ELF-1 (cell line): ENCODE measurements around the gene INVS.
"Not testable (repeated sequence)": the region's sequence is repeated elsewhere in the genome, so short reads cannot be mapped to it uniquely, and the experiment has no call there.

Experiments used
- DNase-seq: peaks from one replicate; pipeline ENCODE4 v3.0.0-alpha.2; 2016; ENCODE audit warnings: low read depth, low spot score

Gene INVS

GRCh38 chr9:100098887-100099721 is at the start of gene INVS, which contains the start of gene ERP44:
Gene INVS, plus strand, starts transcription at chr9:100099243. Its CDS starts 5,279 bp downstream, at chr9:100104522.
Gene ERP44, minus strand, starts transcription at chr9:100099000. Its CDS starts 160 bp downstream, at chr9:100098840.
- DNase-seq, result peak; percentile 99

- DNase-seq, result no peak
These were observed 49.5 kb upstream of the INVS start for GRCh38 chr9:100049551-100049950.

GRCh38 chr9:100052375-100052774 is 46.7 kb upstream of the INVS start:
- no peak for DNase-seq

- DNase-seq, result no peak
These were observed 42.5 kb upstream of the INVS start for GRCh38 chr9:100056561-100056960.

- no peak for DNase-seq
These were observed 41.4 kb upstream of the INVS start for GRCh38 chr9:100057624-100058023.

GRCh38 chr9:100058699-100059579 is 40.1 kb upstream of the INVS start:
- DNase-seq, result no peak

- DNase-seq, result not testable (repeated sequence)
These were observed 36.4 kb upstream of the INVS start for GRCh38 chr9:100062683-100063082.

GRCh38 chr9:100063185-100063584 is 35.9 kb upstream of the INVS start:
- DNase-seq, result no peak

GRCh38 chr9:100064872-100065581 is 34.0 kb upstream of the INVS start:
- DNase-seq, result no peak

- DNase-seq, result no peak
These were observed 32.5 kb upstream of the INVS start for GRCh38 chr9:100066539-100066938.

GRCh38 chr9:100067990-100068389 is 31.1 kb upstream of the INVS start:
- DNase-seq, result not testable (repeated sequence)

GRCh38 chr9:100069068-100069467 is 30.0 kb upstream of the INVS start:
- DNase-seq, result not testable (repeated sequence)

- no peak for DNase-seq
These were observed 28.7 kb upstream of the INVS start for GRCh38 chr9:100070104-100071041.

GRCh38 chr9:100071271-100071670 is 27.8 kb upstream of the INVS start:
- DNase-seq, result no peak

- no peak for DNase-seq
These were observed 26.2 kb upstream of the INVS start for GRCh38 chr9:100072805-100073204.

GRCh38 chr9:100074093-100074492 is 24.9 kb upstream of the INVS start:
- no peak for DNase-seq

GRCh38 chr9:100074989-100075388 is 24.1 kb upstream of the INVS start:
- DNase-seq, result no peak

- not testable (repeated sequence) for DNase-seq
These were observed 22.8 kb upstream of the INVS start for GRCh38 chr9:100076256-100076655.

- no peak for DNase-seq
These were observed 16.3 kb upstream of the INVS start for GRCh38 chr9:100082782-100083181.

- no peak for DNase-seq
These were observed 15.5 kb upstream of the INVS start for GRCh38 chr9:100083448-100084127.
